Upper lobe of left lung (tissue), 4 donors: ENCODE data around the gene RANBP9.

Experiments
- EP300 ChIP-seq, 4 donors: sonication (generic); formaldehyde crosslinking; IDR thresholded peaks; one replicate each; pipeline ENCODE4 v1.5.1; 2017; ENCODE audit warnings: antibody characterized with exemption in 4 of 4, control low read depth in 2 of 4
- TF ChIP-seq, protein P1 (sequence below), 6 experiments: fragments of 450-650 bp in 4 of 6; fragments of 200-600 bp in 2 of 6; sonication (generic) in 2 of 6; IDR thresholded peaks; one replicate each; pipeline ENCODE4 v1.5.1; 2016 to 2019; ENCODE audit warnings: antibody characterized with exemption in 6 of 6

DNA sequence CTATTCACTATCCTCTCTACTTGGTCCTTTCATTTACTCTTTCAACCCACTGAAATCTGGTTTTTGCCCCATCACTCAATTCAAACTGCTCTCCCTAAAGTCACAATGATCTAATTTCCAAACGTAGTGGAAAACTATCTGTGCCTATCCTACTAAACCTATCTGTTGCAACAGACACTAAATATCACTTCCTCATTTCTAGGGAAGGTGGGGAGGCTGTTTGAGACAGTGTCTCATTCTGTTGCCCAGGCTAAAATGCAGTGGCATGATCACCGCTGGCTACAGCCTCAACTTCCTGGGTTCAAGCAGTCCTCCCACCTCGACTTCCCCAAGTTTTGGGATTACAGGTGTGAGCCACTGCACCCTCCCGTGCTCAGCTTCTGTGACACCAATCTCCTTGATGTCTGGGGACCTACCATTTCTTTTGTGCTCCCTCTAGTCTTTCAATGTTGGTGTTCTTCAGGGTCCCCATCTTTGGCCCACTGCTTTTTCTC is 8.8 kb downstream of the RANBP9 start:
- TF ChIP-seq, protein P1, sequence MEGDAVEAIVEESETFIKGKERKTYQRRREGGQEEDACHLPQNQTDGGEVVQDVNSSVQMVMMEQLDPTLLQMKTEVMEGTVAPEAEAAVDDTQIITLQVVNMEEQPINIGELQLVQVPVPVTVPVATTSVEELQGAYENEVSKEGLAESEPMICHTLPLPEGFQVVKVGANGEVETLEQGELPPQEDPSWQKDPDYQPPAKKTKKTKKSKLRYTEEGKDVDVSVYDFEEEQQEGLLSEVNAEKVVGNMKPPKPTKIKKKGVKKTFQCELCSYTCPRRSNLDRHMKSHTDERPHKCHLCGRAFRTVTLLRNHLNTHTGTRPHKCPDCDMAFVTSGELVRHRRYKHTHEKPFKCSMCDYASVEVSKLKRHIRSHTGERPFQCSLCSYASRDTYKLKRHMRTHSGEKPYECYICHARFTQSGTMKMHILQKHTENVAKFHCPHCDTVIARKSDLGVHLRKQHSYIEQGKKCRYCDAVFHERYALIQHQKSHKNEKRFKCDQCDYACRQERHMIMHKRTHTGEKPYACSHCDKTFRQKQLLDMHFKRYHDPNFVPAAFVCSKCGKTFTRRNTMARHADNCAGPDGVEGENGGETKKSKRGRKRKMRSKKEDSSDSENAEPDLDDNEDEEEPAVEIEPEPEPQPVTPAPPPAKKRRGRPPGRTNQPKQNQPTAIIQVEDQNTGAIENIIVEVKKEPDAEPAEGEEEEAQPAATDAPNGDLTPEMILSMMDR (IDR thresholded peaks at IDR 0.05): no peak
- no peak for TF ChIP-seq EP300 (IDR thresholded peaks at IDR 0.05)
